ENCODE results near the gene MEX3D. TPM values are rescaled to one million over a fixed set of nuclear protein-coding genes. Genes with fewer than 3 reads are reported as not detected.

Gene MEX3D
- 10 to 100 TPM; 17.1 to 42.8 (median 25.2) TPM for polyA plus RNA-seq (ENCODE audit: insufficient read depth in 1 of 5, insufficient read length in 5 of 5, low replicate concordance in 1 of 5)
- long read RNA-seq, donor 1, transcript MEX3D-201 (2 exons, 2,850 nt) = major isoform, 22 of 24 reads
- long read RNA-seq, donor 1, partial matches to known transcripts = 0 of 24 reads
- long read RNA-seq, donor 1, other reads (novel, unspliced or antisense) = 0 of 24 reads
- long read RNA-seq, donor 2, transcript MEX3D-201 (2 exons, 2,850 nt) = major isoform, 7 of 10 reads
- long read RNA-seq, donor 2, partial matches to known transcripts = 0 of 10 reads
- long read RNA-seq, donor 2, other reads (novel, unspliced or antisense) = 0 of 10 reads
- long read RNA-seq, donor 3, transcript MEX3D-201 (2 exons, 2,850 nt) = major isoform, 9 of 11 reads
- long read RNA-seq, donor 3, partial matches to known transcripts = 0 of 11 reads
- long read RNA-seq, donor 3, other reads (novel, unspliced or antisense) = 0 of 11 reads
- long read RNA-seq, donor 4, transcript MEX3D-201 (2 exons, 2,850 nt) = major isoform, 6 of 6 reads
- long read RNA-seq, donor 4, partial matches to known transcripts = 0 of 6 reads
- long read RNA-seq, donor 4, other reads (novel, unspliced or antisense) = 0 of 6 reads
- long read RNA-seq, donor 5, transcript MEX3D-201 (2 exons, 2,850 nt) = major isoform, 14 of 16 reads
- long read RNA-seq, donor 5, partial matches to known transcripts = 0 of 16 reads
- long read RNA-seq, donor 5, other reads (novel, unspliced or antisense) = 0 of 16 reads
- long read RNA-seq, donor 6, transcript MEX3D-201 (2 exons, 2,850 nt) = major isoform, 20 of 23 reads
- long read RNA-seq, donor 6, partial matches to known transcripts = 0 of 23 reads
- long read RNA-seq, donor 6, other reads (novel, unspliced or antisense) = 0 of 23 reads
- long read RNA-seq, donor 7, transcript MEX3D-201 (2 exons, 2,850 nt) = major isoform, 17 of 36 reads
- long read RNA-seq, donor 7, partial matches to known transcripts = 19 of 36 reads
- long read RNA-seq, donor 7, other reads (novel, unspliced or antisense) = 0 of 36 reads
- long read RNA-seq, donor 8, transcript MEX3D-201 (2 exons, 2,850 nt) = major isoform, 7 of 7 reads
- long read RNA-seq, donor 8, partial matches to known transcripts = 0 of 7 reads
- long read RNA-seq, donor 8, other reads (novel, unspliced or antisense) = 0 of 7 reads

DNA sequence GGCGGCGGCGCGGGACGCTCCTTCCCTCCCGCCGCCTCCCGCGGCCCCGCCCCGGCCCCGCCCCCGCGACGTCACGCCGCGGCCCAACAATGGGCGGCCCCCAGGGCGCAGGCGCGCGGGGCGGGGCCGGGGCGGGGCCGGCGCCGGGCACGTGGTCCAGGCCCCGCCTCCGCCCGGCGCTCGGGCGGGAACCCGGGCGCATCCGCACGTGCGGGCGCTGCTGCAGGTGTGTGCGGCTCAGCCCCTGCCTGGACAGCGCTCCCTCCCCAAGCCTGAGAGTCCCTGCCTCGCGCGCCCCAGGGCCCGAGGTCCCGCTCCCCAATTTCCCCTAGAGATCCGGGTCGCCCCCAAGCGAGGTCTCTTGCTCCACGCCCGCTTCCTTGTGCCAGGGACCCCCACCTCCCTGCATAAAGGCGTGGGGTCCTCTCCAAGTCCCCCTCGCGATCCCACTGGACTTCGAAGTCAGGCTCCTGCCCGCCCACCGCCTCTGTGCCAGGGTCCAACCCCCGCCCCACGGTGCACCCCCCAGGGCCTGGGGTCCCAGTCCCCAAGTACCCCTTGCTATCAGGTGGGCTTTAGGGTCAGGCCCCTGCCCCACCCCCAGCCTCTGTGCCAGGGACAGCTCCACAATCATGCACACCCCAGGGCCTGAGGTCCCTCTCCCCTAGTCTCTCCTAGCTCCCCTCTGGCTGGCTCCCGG, at the start of gene MEX3D:
Gene MEX3D, minus strand, starts transcription at position 6 of the 700 bp plus-strand sequence. CDS start 267 bp downstream, outside the sequence.
- DNase-seq = peak; percentile 58 to 69

GRCh38 chr19:1616875-1617274, 48.8 kb upstream of the MEX3D start:
- no peak for DNase-seq

DNA sequence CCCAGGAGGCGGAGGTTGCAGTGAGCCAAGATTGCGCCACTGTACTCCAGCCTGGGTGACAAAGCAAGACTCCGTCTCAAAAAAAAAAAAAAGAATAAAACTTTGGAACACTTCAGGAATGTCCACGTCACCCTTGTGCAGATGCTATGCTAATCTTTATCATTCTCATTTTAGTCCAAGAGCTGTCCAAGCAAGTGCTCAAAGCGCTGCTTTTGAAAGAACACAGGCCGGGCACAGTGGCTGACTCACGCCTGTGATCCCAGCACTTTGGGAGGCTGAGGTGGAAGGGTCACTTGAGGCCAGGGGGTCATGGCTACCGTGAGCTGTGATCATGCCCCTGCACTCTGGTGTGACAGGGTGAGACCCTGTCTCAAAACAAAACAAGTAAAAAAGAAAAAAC, 48.3 kb upstream of the MEX3D start:
- DNase-seq = no peak

DNA sequence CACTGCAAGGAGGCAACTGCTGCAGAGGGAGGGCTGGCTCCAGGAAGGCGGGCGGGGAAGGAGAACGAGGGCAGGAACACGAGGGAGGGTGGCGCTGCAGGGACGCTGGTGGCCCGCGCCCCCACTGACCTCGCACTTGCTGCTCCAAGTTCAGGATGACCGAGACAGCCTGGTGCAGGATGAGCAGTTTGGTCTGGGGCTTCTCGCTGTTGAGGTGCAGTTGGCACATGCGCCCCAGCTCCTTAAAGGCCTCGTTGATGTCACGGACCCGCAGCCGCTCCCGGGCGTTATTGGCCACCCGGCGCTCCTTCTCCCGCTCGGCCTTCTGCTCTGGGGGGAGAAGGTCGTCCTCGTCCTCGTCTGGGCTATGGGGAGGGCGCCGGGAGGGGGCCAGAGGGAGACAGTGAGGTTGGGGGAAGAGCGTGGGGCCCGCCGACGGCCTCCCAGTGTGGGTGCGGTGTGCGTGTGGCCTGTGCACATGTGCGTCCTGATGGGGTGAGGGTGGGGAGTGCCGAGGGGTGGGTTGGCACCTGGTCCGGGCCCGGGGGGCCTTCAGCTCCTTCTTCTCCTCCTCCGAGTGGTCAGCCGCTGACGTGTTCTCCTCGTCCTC, 47.1 kb upstream of the MEX3D start:
- DNase-seq = no peak

DNA sequence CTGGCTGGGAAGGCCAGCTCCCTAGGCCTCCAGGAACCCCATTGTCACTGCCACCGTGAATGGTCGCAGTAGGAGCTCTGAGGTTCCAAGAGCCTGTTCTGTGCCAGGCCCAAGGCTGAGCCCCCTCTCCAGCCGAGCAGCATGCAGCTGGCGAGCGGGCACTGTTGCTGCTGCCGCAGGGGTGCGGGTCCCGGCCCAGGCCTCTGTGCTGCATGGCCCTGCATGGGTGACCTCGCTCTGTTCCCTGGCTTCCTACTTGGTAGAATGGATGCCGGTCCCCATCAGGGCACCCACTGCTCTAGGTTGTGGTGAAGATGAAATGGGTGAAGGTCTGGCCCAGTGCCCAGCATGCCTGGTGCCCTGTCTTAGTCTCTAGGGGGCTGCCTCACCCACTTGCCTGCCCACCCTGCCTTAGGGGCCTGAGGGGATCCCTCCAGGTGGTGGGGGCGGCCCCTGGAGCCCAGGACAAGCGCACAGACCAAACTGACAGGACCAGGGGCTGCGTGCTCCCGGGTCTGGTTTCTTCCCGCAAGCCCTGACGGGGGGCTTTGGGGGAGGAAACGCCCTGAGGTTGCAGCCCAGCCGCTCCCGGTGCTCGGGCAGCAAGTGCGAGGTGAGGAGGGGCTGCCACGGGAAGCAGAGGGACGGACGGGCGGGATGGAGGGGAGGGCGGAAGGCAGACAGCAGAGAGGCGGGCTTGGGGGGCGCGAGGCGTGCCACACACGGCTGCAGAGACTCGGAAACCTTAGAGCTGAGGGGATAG, 45.9 kb upstream of the MEX3D start:
- DNase-seq = no peak

- no peak for DNase-seq
Observed at GRCh38 chr19:1613146-1613545, 45.0 kb upstream of the MEX3D start.

DNA sequence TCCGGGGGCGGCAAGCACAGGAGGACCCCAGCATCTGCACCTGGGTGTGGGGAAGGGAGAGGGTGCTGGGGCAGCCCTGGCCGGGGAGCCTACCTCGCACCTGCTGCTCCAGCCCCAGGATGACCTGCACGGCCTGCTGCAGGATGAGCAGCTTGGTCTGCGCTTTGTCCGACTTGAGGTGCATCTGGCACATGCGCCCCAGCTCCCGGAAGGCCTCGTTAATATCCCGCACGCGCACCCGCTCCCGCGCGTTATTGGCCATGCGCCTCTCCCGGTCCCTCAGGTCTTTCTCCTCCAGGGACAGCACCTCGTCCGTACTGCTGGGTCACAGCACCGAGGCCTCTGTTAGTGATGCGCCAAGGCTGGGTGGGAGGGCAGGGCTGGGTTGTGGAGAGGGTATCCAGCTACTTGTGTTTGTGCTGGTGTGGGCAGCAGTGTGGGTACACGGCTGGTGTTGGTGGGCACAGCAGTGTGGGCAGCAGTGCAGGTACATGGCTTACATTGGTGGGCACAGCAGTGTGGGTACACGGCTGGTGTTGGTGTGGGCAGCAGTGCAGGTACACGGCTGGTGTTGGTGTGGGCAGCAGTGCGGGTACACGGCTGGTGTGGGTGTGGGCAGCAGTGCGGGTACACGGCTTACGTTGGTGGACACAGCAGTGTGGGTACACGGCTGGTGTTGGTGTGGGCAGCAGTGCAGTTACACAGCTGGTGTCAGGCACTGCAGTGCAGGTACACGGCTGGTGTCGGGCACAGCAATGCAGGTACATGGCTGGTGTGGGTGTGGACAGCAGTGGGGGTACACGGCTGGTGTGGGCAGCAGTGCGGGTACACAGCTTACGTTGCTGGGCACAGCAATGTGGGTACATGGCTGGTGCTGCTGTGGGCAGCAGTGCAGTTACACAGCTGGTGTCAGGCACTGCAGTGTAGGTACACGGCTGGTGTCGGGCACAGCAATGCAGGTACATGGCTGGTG, 44.3 kb upstream of the MEX3D start:
- no peak for DNase-seq

GRCh38 chr19:1611353-1611752, 43.2 kb upstream of the MEX3D start:
- no peak for DNase-seq

DNA sequence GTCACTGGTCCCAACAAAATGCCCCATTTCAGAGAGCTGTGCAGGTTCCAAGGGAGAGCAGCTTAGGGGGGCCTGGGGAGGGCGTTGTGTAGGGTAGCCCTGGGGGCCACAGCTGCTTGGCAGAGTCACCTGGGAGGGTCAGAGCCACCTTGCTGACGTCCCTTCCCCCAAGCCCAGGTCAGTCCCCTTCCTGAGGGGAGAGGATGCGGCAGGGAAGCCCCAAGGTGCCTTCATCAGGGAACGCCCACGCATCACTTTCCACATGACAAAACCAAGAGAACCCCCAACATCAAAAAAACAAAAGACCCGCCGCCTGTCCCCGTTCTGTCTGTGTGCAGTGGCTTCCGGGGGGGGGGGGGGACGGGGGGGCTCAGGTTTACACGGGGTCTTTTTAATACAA, 42.5 kb upstream of the MEX3D start:
- no peak for DNase-seq

DNA sequence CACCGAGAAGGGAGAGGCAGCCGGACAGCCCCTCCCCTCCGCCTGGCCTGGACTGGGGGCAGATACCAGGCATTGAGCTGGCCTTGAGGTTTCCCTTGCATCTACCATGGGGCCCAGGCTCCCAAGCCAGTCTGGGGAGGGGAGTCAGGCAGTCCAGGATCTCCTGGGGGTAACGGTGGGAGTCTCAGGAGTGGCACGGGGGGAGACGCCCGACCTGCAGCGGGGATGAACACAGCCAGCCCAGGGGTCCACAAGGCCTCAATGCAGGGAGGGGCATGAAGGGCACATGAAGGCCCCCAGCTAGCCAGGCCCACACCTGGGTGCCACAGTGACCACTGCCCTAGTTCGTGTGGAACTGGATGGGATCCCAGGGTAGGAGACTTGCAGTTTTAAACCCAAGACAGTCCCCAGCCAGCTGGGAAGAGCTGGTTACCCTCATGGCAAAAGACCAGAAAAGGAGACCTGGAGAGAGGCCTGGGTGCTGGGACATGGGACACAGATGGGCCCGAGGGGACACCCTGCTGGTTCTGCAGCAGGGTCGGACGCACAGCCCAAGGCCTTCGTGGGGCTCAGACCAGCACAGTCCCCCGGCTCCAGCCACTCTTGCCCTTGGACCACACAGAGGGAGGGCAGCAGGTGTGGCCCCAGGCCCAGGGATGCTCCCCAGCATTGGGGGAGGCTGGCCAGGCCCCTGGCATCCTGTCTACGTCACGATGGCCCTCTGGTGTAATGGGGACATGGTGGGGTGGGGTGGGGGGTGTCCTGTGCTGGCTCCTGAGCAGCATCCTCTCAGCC, 41.8 kb upstream of the MEX3D start:
- DNase-seq = no peak

DNA sequence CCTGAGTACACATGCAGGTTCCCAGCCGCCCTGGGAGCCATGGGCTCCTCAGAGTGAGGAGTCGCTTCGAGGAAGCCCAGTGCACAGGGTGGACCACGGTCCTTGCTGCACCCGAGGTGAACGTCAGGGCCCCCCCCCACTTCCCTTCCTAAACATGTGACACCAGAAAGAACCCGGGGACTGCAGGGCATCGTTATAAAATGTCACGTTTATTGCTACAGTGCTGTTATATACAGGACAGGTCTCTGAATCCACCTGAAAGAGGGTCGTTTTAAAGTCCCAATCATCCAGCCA, 40.9 kb upstream of the MEX3D start:
- DNase-seq = no peak

GRCh38 chr19:1608359-1609102, 40.4 kb upstream of the MEX3D start:
- DNase-seq = no peak

- no peak for DNase-seq
Observed at GRCh38 chr19:1606138-1606651, 38.1 kb upstream of the MEX3D start.

DNA sequence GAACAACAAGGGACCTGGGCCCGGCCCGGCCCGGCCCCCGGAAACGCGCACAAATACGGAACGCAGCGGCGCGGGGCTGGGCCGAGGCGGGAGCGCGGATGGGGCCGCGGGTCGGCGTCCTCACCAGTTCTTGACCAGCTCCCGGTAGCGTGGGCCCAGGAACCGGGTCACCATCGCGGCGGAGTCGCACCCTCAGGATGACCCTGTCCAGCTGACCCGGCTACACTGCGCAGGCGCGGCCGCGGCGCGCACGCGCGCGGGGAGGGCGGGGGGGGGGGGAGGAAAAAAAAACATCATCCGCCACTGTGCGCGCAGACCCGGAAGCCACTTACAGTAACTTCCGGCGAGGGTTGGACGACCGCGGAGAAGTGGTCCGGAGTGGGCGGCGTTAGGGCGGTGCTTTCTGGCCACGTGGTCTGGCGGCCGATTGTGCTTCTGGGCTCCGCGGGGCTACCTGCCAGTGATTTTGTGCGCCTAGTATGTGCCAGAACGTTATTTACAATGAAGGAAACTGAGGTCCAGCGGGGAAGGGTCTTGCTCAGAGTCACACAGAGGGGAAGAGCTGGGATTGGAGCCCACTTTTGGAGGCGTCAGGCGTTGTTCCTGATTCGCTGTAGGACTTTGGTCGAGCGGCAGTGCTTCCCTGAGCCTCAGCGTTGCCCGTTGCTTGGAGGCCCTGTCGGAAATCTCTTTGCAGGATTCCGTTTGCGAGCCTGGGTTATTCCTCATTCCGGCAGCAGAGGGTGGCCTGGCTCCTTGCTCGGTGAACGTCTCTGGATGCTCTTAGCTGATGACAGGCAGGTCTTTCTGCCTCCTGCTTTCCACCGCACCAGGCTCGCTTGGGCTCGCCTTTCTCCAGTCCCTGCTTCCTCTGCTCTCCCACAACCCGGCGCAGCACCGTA, 37.4 kb upstream of the MEX3D start, which contains the start of gene UQCR11:
Gene UQCR11, minus strand, starts transcription at position 227 of the 902 bp plus-strand sequence. Its CDS starts 53 bp downstream, at position 174.
- DNase-seq = peak; percentile 95

- no peak for DNase-seq
Observed at GRCh38 chr19:1602091-1602707, 34.1 kb upstream of the MEX3D start.

DNA sequence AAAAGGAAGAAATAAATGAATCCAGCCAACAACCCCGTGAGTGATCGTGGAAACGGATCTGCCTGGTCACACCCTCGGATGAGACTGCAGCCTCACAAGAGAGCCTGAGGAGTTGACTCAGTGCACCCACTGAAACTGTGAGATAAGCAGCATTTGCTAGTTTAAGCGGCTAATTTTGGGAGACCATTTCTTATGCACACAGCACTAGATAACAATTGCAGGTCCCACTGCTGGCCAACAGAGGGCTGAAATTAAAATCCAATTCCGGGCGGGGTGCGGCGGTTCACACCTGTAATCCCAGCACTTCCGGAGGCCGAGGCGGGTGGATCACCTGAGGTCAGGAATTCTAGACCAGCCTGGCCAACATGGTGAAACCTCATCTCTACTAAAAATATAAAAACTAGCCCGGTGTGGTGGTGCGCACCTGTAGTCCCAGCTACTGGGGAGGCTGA, 33.5 kb upstream of the MEX3D start:
- no peak for DNase-seq

All from right lung (tissue), 10 donors.